ENCODE measurements around the gene EFEMP1. TPM values are rescaled to one million over a fixed set of nuclear protein-coding genes. Genes with fewer than 3 reads are reported as not detected.
A peak's percentile ranks its signal among the peaks of the same experiment; 100 is the strongest.

The EFEMP1 gene
- polyA plus RNA-seq (2013, experiment 1 of 4), result 16.5 TPM
- polyA plus RNA-seq (2013, experiment 2 of 4), result 11.3 TPM
- 21.8 TPM for polyA plus RNA-seq (2013, experiment 3 of 4)
- 19.5 TPM for polyA plus RNA-seq (2013, experiment 4 of 4)

- H3K27ac ChIP-seq (ENCODE audit: insufficient read depth, low read depth, low read length, poor library complexity, severe bottlenecking), result no peak within 1 kb of the TSS
- peaks cover 8% of the 10 kb centered on the region for H3K4me1 ChIP-seq (ENCODE audit: control insufficient read depth, insufficient read depth, low read length)
- WGBS, 2 experiments, result 0 to 1% methylated on average over 70 of the region's 70 CpGs
- no peaks in the 10 kb centered on the region for H3K9me3 ChIP-seq (ENCODE audit: control insufficient read depth, low read length)
- peak within 1 kb of the TSS; percentile 55 for H3K4me3 ChIP-seq (ENCODE audit: insufficient read depth, low read depth, low read length)
- H3K27me3 ChIP-seq (ENCODE audit: control insufficient read depth, insufficient read depth, low read length, poor library complexity, severe bottlenecking), result peaks cover 44% of the 10 kb centered on the region
- H3K36me3 ChIP-seq (ENCODE audit: control insufficient read depth, insufficient read depth, low read length), result no peaks in the 10 kb centered on the region
These were observed at the start of gene EFEMP1 for GRCh38 chr2:55923091-55923981. EFEMP1 (minus strand) TSS chr2:55923782; CDS start chr2:55922440, 1,342 bp downstream.

DNA sequence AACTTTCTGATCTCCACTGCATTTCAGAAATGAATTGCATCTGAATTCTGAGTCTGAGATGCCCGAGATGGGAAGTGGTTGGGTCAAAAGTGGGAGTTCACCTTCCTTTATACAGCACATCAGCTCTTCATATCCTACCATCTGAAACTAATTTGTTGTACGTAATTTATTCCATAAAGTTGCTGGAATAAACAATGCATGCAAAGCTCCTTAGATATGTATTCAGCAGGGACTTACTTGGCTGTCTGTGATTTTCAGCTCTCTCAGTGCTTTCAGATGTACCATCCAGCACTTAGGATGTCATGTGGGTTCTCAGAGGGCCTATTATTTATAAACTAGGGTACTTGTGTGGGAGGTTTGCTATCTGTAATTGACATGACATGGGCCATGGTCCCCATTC, 46.9 kb upstream of the EFEMP1 start:
- Histone ChIP-seq H3K9me3 (ENCODE audit: control insufficient read depth, low read length) (no peaks in the 10 kb centered on the region), H3K27ac (ENCODE audit: insufficient read depth, low read depth, low read length, poor library complexity, severe bottlenecking) (no peak overlapping the region), H3K27me3 (ENCODE audit: control insufficient read depth, insufficient read depth, low read length, poor library complexity, severe bottlenecking) (no peaks in the 10 kb centered on the region), H3K4me1 (ENCODE audit: control insufficient read depth, insufficient read depth, low read length) (no peaks in the 10 kb centered on the region), H3K36me3 (ENCODE audit: control insufficient read depth, insufficient read depth, low read length) (no peaks in the 10 kb centered on the region), H3K4me3 (ENCODE audit: insufficient read depth, low read depth, low read length) (no peak overlapping the region)
- WGBS, 2 experiments, result 91 to 100% methylated on average over 2 of the region's 2 CpGs

DNA sequence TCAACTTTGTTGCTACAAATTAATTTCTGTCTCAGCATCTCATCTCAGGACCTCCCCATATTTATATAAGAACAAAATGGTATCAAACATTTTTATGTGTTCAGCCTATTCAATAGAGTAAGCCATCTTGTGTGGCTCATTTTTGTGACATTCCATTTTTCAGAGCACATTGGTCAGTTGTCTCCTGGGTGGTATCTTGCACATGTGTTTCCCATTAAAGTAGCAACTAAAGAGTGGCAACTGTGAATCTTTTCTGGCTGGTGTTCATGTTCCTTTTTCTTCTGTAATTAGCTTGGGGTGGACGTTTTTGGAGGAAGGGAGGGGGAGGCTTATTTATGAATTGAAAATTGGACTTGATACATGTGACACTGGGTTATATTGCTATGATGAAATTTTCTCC, 45.4 kb upstream of the EFEMP1 start:
- Histone ChIP-seq H3K4me1 (ENCODE audit: control insufficient read depth, insufficient read depth, low read length) (no peaks in the 10 kb centered on the region), H3K36me3 (ENCODE audit: control insufficient read depth, insufficient read depth, low read length) (no peaks in the 10 kb centered on the region), H3K27ac (ENCODE audit: insufficient read depth, low read depth, low read length, poor library complexity, severe bottlenecking) (no peak overlapping the region), H3K27me3 (ENCODE audit: control insufficient read depth, insufficient read depth, low read length, poor library complexity, severe bottlenecking) (no peaks in the 10 kb centered on the region), H3K4me3 (ENCODE audit: insufficient read depth, low read depth, low read length) (no peak overlapping the region), H3K9me3 (ENCODE audit: control insufficient read depth, low read length) (no peaks in the 10 kb centered on the region)
- 40 to 100% methylated on average over 1 of the region's 1 CpG for WGBS, 2 experiments

DNA sequence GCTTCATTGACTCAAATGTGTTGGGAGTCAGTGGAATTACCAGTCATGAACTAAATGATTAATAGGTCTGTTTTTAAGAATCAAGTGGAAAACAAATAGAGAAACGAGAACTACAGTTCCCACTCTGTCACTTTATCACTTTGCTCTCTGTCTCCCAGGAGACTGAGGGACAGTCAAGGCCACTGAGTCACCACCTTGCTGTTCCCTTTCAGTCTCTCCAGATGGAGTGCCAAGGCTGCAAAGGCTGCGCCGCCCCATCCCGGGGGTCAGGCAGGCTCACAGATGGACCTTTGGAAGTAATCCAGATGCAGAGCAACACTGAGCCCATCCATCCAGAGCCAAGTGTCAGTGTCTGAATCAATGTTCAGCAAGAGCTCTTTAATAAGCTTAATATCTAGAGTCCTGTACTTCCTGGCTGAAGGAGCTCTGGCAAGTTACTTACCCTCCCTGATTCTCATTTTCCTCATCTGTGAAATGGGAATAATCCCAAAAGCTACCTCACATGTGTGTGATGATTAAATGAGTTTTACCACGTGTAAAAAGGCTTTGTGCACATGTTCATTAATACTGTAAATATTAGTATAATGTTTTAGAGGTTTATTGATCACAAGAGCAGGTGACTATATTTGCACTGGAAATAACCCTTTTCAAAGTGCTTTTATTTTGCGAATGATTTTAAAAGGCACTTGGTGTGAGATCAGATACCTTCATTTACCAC, 43.0 kb upstream of the EFEMP1 start:
- Histone ChIP-seq H3K36me3 (ENCODE audit: control insufficient read depth, insufficient read depth, low read length) (no peaks in the 10 kb centered on the region), H3K4me3 (ENCODE audit: insufficient read depth, low read depth, low read length) (no peak overlapping the region), H3K27me3 (ENCODE audit: control insufficient read depth, insufficient read depth, low read length, poor library complexity, severe bottlenecking) (no peaks in the 10 kb centered on the region), H3K9me3 (ENCODE audit: control insufficient read depth, low read length) (no peaks in the 10 kb centered on the region), H3K4me1 (ENCODE audit: control insufficient read depth, insufficient read depth, low read length) (no peaks in the 10 kb centered on the region), H3K27ac (ENCODE audit: insufficient read depth, low read depth, low read length, poor library complexity, severe bottlenecking) (no peak overlapping the region)
- 89 to 91% methylated on average over 5 of the region's 6 CpGs for WGBS, 2 experiments

DNA sequence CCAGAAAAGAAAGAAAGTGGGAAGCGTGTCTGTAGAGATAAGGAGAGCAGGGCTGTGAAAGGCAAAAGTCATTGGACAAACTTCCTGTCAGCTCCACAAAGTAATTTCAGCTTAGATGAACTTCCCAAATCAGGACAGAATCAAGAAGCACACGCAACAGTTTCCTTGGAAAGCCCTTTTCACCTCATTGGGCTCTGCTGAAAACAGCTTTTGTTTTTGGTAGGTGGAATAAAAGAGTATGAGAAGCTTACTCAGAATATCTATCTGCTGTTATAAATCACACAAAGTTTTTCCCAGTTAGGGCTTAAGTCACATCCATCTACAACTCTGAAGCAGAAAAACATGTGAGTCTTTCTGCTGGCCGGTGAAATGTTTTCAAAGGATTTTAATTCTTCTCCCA, 42.4 kb upstream of the EFEMP1 start:
- 97 to 98% methylated on average over 2 to 3 of the region's 3 CpGs for WGBS, 2 experiments
- no peaks in the 10 kb centered on the region for H3K9me3 ChIP-seq (ENCODE audit: control insufficient read depth, low read length)
- H3K27me3 ChIP-seq (ENCODE audit: control insufficient read depth, insufficient read depth, low read length, poor library complexity, severe bottlenecking), result no peaks in the 10 kb centered on the region
- H3K36me3 ChIP-seq (ENCODE audit: control insufficient read depth, insufficient read depth, low read length), result no peaks in the 10 kb centered on the region
- H3K4me1 ChIP-seq (ENCODE audit: control insufficient read depth, insufficient read depth, low read length), result no peaks in the 10 kb centered on the region
- no peak overlapping the region for H3K4me3 ChIP-seq (ENCODE audit: insufficient read depth, low read depth, low read length)
- H3K27ac ChIP-seq (ENCODE audit: insufficient read depth, low read depth, low read length, poor library complexity, severe bottlenecking), result no peak overlapping the region

- Histone ChIP-seq H3K36me3 (ENCODE audit: control insufficient read depth, insufficient read depth, low read length) (no peaks in the 10 kb centered on the region), H3K27me3 (ENCODE audit: control insufficient read depth, insufficient read depth, low read length, poor library complexity, severe bottlenecking) (no peaks in the 10 kb centered on the region), H3K27ac (ENCODE audit: insufficient read depth, low read depth, low read length, poor library complexity, severe bottlenecking) (no peak overlapping the region), H3K9me3 (ENCODE audit: control insufficient read depth, low read length) (no peaks in the 10 kb centered on the region), H3K4me3 (ENCODE audit: insufficient read depth, low read depth, low read length) (no peak overlapping the region), H3K4me1 (ENCODE audit: control insufficient read depth, insufficient read depth, low read length) (no peaks in the 10 kb centered on the region)
- WGBS, 2 experiments, result 89 to 94% methylated on average over 2 of the region's 2 CpGs
These were observed 41.7 kb upstream of the EFEMP1 start for GRCh38 chr2:55965276-55965675.

DNA sequence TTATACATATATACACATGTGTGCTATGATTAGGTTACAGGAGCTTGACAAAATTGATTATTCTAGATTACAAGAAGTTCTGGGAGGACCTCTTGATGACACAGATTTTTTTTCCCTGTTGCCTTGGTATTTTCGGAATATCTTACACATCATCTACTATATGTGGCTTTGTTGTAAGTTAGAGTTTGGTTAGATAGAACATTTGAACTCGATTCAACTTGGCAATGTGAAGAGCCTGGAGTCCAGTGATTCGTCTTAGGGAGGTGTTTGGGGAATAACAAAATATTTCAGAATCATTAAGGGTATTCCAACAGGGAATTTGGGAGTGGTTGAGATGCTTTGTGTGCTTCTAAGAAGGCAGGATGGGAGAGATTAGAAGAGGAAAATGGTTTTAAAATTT, 39.3 kb upstream of the EFEMP1 start:
- H3K4me1 ChIP-seq (ENCODE audit: control insufficient read depth, insufficient read depth, low read length), result no peaks in the 10 kb centered on the region
- WGBS, 2 experiments, result 81 to 90% methylated on average over 2 to 3 of the region's 3 CpGs
- H3K36me3 ChIP-seq (ENCODE audit: control insufficient read depth, insufficient read depth, low read length), result no peaks in the 10 kb centered on the region
- no peak overlapping the region for H3K27ac ChIP-seq (ENCODE audit: insufficient read depth, low read depth, low read length, poor library complexity, severe bottlenecking)
- H3K9me3 ChIP-seq (ENCODE audit: control insufficient read depth, low read length), result no peaks in the 10 kb centered on the region
- H3K4me3 ChIP-seq (ENCODE audit: insufficient read depth, low read depth, low read length), result no peak overlapping the region
- no peaks in the 10 kb centered on the region for H3K27me3 ChIP-seq (ENCODE audit: control insufficient read depth, insufficient read depth, low read length, poor library complexity, severe bottlenecking)

GRCh38 chr2:55961318-55961911, 37.8 kb upstream of the EFEMP1 start:
- H3K27me3 ChIP-seq (ENCODE audit: control insufficient read depth, insufficient read depth, low read length, poor library complexity, severe bottlenecking), result no peaks in the 10 kb centered on the region
- H3K9me3 ChIP-seq (ENCODE audit: control insufficient read depth, low read length), result no peaks in the 10 kb centered on the region
- H3K4me3 ChIP-seq (ENCODE audit: insufficient read depth, low read depth, low read length), result no peak overlapping the region
- no peaks in the 10 kb centered on the region for H3K4me1 ChIP-seq (ENCODE audit: control insufficient read depth, insufficient read depth, low read length)
- H3K27ac ChIP-seq (ENCODE audit: insufficient read depth, low read depth, low read length, poor library complexity, severe bottlenecking), result no peak overlapping the region
- H3K36me3 ChIP-seq (ENCODE audit: control insufficient read depth, insufficient read depth, low read length), result no peaks in the 10 kb centered on the region
- WGBS, 2 experiments, result 39 to 57% methylated on average over 3 of the region's 3 CpGs

DNA sequence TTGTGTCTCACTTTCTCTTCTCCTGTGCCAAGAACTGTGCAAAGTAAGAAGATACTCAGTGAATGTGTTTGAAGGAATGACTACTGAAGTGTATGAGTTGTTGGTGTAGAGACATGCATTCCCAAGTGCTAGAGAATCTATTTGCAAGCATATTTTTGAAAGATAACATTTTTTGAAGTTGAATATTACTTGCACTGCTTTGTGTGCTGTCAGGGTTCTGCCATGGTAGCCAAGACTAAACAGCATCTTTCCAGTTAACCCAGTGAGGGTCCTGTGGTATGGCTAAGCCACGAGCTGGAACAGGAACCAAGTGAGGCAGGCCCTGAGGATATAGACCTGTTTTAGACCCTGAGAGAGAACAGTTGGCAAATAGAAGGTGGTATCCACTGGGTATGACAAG, 35.2 kb upstream of the EFEMP1 start:
- H3K36me3 ChIP-seq (ENCODE audit: control insufficient read depth, insufficient read depth, low read length), result no peaks in the 10 kb centered on the region
- WGBS, 2 experiments, result 90 to 100% methylated on average over 1 of the region's 1 CpG
- H3K27me3 ChIP-seq (ENCODE audit: control insufficient read depth, insufficient read depth, low read length, poor library complexity, severe bottlenecking), result no peaks in the 10 kb centered on the region
- H3K9me3 ChIP-seq (ENCODE audit: control insufficient read depth, low read length), result no peaks in the 10 kb centered on the region
- no peaks in the 10 kb centered on the region for H3K4me1 ChIP-seq (ENCODE audit: control insufficient read depth, insufficient read depth, low read length)
- no peak overlapping the region for H3K4me3 ChIP-seq (ENCODE audit: insufficient read depth, low read depth, low read length)
- H3K27ac ChIP-seq (ENCODE audit: insufficient read depth, low read depth, low read length, poor library complexity, severe bottlenecking), result no peak overlapping the region

DNA sequence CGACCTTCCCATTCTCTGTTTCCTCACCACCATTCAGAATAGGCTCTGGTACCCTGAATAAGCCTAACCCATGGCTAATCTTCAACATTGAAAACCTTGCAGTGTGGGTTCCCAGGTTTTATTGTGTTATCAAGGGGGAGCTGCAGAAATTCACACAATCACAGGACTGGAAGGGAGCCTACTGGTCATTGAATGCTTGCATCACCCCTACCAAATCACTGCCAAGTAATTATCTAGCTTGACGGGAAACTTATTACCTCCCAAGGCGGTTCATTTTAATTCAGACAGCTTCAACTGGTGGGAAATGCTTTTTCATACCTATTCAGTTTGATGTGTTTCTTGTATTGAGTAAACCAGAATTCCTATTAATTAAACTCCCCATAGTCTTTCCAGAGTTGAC, 33.6 kb upstream of the EFEMP1 start:
- no peak overlapping the region for H3K4me3 ChIP-seq (ENCODE audit: insufficient read depth, low read depth, low read length)

More for the DNA sequence above, 33.6 kb upstream of the EFEMP1 start:
- H3K36me3 ChIP-seq (ENCODE audit: control insufficient read depth, insufficient read depth, low read length), result no peaks in the 10 kb centered on the region
- no peaks in the 10 kb centered on the region for H3K4me1 ChIP-seq (ENCODE audit: control insufficient read depth, insufficient read depth, low read length)
- WGBS, 2 experiments, result 91 to 100% methylated on average over 2 to 3 of the region's 3 CpGs
- H3K9me3 ChIP-seq (ENCODE audit: control insufficient read depth, low read length), result no peaks in the 10 kb centered on the region
- no peaks in the 10 kb centered on the region for H3K27me3 ChIP-seq (ENCODE audit: control insufficient read depth, insufficient read depth, low read length, poor library complexity, severe bottlenecking)
- H3K27ac ChIP-seq (ENCODE audit: insufficient read depth, low read depth, low read length, poor library complexity, severe bottlenecking), result no peak overlapping the region
